Stimulated activated CD8-positive, alpha-beta memory T cell treated with anti-CD3 and anti-CD28 coated beads, Interleukin-4, amount 100 ng/mL, for 1 hour (primary cell): ENCODE data around the gene GPR132.

Experiments used
- DNase-seq, 2 donors: peaks; one replicate each; pipeline ENCODE4 v3.0.0-alpha.2; 2020; ENCODE audit warnings: low read depth in 2 of 2, low spot score in 1 of 2

The GPR132 gene

DNA sequence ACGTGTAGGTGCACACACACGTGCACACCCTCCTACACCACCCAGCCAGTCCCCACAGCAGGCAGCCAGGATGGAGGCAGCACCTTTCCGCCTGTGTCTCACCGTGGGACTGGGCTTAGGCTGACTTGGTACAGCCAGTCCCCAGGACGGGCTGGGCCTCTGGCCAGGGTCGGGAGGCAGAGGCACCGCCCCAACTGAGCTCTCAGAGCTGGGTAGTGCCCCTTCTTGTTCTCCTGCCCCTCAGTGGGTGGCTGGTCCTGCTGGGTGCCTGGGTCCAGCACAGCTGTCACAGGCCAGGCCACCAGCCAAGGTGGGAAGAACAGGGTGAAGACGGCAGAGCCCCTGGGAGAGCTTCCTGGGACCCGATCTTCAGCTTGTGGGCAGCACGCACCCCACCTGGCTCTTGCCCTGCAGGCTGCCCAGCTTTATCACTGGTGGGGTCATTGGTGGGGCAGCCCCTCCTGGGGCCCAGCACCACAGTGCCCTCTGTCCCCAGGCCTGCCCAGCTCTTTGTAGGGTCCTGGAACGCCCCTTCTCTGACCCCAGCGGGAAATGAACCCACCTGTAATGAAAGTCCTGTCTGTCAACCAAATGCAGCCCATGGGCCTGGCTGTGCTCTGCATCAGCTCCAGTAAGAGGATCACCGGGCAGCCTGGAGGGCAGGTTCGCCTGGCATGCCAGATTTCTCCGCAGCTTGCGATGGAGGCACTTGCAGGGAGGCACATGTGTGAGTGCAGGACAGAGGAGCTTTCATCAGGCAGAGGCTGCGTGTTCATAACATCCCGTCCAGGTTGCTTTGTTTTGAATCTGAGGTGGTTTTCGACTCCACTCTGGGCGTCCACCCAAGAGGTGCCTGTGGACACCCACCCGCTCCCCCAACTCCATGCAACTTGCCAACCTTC lies 59.0 kb downstream of the GPR132 start:
- no peak for DNase-seq

DNA sequence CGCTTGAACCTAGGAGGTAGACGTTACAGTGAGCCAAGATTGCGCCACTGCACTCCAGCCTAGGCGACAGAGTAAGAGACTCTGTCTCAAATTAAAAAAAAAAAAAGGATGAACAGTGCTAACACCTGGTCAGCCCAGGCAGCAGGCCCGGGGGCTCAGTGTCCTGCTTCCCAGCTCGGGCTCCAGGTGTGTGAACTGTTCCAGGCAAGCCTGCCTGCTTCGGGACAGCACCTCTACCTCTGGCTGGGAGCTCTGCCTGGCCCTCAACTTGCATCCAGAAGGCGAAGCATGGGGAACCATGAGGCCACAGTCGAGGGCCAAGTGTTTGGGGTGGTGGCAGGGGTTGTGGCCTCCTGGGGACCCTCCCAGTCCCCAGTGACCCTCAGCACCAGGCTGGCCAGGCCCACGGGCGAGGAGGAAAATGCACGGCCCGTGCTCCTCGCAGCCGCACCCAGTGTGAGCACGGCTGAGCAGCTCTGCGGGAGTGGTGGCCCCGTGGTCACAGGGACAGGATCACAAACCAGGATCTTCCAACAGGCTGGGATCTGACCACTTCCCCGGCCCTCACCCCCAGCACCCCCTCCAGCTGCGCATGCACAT lies 59.8 kb downstream of the GPR132 start:
- no peak for DNase-seq
